DOHH2 (cell line): Measurements from ENCODE around the gene CFAP57.

Source experiments
- H3F3A ChIP-seq: fragments of 200-600 bp; sonication (generic), shearing (Covaris generic); 2 replicates; pipeline ENCODE4 v1.6.0; 2016; ENCODE audit warnings: antibody characterized with exemption, mild to moderate bottlenecking; ENCODE audit not compliant: control insufficient read depth, insufficient read depth
- H3K27ac ChIP-seq: fragments of 200-600 bp; sonication (generic); 2 replicates; pipeline ENCODE4 v1.5.1; 2014; ENCODE audit warnings: low read depth, mild to moderate bottlenecking, low read length, moderate library complexity
- H3K27me3 ChIP-seq: fragments of 200-600 bp; sonication (generic); 2 replicates; pipeline ENCODE4 v1.6.1; 2014; ENCODE audit warnings: mild to moderate bottlenecking, low read length, mixed read lengths; ENCODE audit not compliant: control insufficient read depth
- H3K36me3 ChIP-seq: fragments of 200-600 bp; sonication (generic); 2 replicates; pipeline ENCODE4 v1.6.1; 2014; ENCODE audit warnings: mild to moderate bottlenecking, low read length, moderate library complexity, mixed read lengths; ENCODE audit not compliant: control insufficient read depth
- H3K4me1 ChIP-seq: fragments of 200-600 bp; sonication (generic); 2 replicates; pipeline ENCODE4 v1.6.1; 2014; ENCODE audit warnings: mild to moderate bottlenecking, low read length, mixed read lengths; ENCODE audit not compliant: control insufficient read depth
- H3K4me2 ChIP-seq: fragments of 200-600 bp; sonication (generic); 2 replicates; pipeline ENCODE4 v1.6.0; 2014; ENCODE audit warnings: mild to moderate bottlenecking, low read length, moderate library complexity
- H3K4me3 ChIP-seq: fragments of 200-600 bp; sonication (generic); 2 replicates; pipeline ENCODE4 v1.5.1; 2014; ENCODE audit warnings: mild to moderate bottlenecking, low read length, mixed read lengths
- H3K79me2 ChIP-seq: fragments of 200-600 bp; sonication (generic); 2 replicates; pipeline ENCODE4 v1.6.1; 2014; ENCODE audit warnings: mild to moderate bottlenecking, low read length, mixed read lengths; ENCODE audit not compliant: control insufficient read depth
- H3K9me2 ChIP-seq: fragments of 200-600 bp; sonication (generic); replicated peaks from 2 replicates; pipeline ENCODE4 v1.6.1; 2014; ENCODE audit warnings: mild to moderate bottlenecking, low read length, mixed read lengths; ENCODE audit not compliant: control insufficient read depth
- H3K9me3 ChIP-seq: fragments of 200-600 bp; sonication (generic); 2 replicates; pipeline ENCODE4 v1.6.1; 2014; ENCODE audit warnings: antibody characterized with exemption, low read length, mixed read lengths; ENCODE audit not compliant: control insufficient read depth, insufficient read depth
- H4K20me1 ChIP-seq: fragments of 200-600 bp; sonication (generic); 2 replicates; pipeline ENCODE4 v1.6.0; 2014; ENCODE audit warnings: low read depth, mild to moderate bottlenecking, antibody characterized with exemption, low read length, moderate library complexity; ENCODE audit not compliant: control insufficient read depth, insufficient read depth
- EZH2phosphoT487 ChIP-seq: fragments of 200-600 bp; sonication (generic); IDR thresholded peaks from 2 replicates; pipeline ENCODE4 v1.6.1; 2017; ENCODE audit warnings: borderline replicate concordance, mild to moderate bottlenecking, antibody characterized with exemption, low read length, moderate library complexity, mixed read lengths
- TF ChIP-seq, protein P1 (sequence below): fragments of 200-600 bp; sonication (generic); IDR thresholded peaks from one replicate; pipeline ENCODE4 v1.5.1; 2014; ENCODE audit warnings: antibody characterized with exemption, mild to moderate bottlenecking, low read depth, low read length; ENCODE audit not compliant: poor library complexity, severe bottlenecking

The CFAP57 gene

DNA sequence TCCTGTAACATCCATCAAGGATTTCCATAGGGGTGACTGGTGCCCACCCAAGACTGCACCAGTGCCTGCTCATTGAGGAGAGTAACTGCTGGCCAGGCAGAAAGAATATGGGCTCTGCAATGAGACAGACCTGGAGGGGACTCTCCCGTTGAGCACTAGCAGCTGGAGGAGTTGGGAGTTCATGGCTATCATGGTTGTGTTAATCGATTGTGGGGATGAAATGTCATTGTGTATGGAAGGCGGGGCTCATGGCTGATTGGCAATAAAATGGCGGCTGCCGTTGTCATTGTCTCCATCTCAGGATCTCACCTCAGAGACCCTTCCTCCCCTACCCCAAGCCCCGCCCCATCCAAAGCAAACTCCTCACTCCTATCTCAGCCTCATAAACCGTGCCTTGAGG lies 101.6 kb downstream of the CFAP57 start:
- H3K9me3 ChIP-seq: no peaks in the 10 kb centered on the region
- H3K4me1 ChIP-seq: peaks cover 7% of the 10 kb centered on the region
- H3K27me3 ChIP-seq: no peaks in the 10 kb centered on the region
- H3K4me3 ChIP-seq: no peak overlapping the region
- no peaks in the 10 kb centered on the region for H3F3A ChIP-seq
- H3K36me3 ChIP-seq: no peaks in the 10 kb centered on the region
- no peaks in the 10 kb centered on the region for H4K20me1 ChIP-seq
- H3K79me2 ChIP-seq: no peaks in the 10 kb centered on the region
- no peak overlapping the region for H3K4me2 ChIP-seq
- H3K27ac ChIP-seq: no peak overlapping the region
- TF ChIP-seq, protein P1, sequence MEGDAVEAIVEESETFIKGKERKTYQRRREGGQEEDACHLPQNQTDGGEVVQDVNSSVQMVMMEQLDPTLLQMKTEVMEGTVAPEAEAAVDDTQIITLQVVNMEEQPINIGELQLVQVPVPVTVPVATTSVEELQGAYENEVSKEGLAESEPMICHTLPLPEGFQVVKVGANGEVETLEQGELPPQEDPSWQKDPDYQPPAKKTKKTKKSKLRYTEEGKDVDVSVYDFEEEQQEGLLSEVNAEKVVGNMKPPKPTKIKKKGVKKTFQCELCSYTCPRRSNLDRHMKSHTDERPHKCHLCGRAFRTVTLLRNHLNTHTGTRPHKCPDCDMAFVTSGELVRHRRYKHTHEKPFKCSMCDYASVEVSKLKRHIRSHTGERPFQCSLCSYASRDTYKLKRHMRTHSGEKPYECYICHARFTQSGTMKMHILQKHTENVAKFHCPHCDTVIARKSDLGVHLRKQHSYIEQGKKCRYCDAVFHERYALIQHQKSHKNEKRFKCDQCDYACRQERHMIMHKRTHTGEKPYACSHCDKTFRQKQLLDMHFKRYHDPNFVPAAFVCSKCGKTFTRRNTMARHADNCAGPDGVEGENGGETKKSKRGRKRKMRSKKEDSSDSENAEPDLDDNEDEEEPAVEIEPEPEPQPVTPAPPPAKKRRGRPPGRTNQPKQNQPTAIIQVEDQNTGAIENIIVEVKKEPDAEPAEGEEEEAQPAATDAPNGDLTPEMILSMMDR: no peak
- H3K9me2 ChIP-seq: no peaks in the 10 kb centered on the region

DNA sequence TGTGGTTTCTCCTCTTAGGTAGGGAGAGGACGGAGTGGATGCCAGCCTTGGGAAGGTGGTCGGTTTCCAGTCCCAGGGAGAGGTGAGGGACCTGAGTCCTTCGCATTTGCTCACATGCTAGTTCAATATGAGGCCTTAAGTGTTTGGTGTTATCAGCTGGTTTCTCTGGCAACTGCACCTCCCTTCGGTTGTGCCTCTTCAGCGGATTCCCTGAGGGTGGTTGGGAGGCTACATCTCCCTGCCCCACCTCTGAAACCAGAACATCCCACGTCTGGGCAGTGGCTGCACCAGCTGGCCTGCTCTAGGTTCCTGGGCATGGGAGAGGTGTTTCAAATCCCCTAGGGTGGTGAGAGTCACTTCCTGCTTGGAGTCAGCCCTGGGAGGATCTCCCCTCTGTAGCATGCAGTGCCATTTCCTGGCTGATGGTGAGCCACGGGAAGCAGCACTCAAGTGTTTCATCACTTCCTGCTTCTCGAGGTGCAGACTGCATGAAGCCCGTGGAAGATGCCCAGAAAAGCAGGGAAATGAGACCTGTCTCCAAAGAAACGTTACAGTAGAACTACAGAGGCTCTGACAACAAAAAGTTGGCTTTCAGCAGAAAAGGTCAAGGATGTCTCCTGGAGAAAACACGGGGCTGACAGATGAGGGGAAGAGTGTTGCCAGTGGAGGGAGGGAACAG lies 102.1 kb downstream of the CFAP57 start:
- Histone ChIP-seq H3K4me2 (peak overlapping the region; percentile 26), H3K4me1 (peaks cover 7% of the 10 kb centered on the region), H3K79me2 (no peaks in the 10 kb centered on the region), H3K27me3 (no peaks in the 10 kb centered on the region), H3F3A (no peaks in the 10 kb centered on the region), H3K27ac (no peak overlapping the region), H3K9me2 (no peaks in the 10 kb centered on the region), H3K36me3 (no peaks in the 10 kb centered on the region), H4K20me1 (no peaks in the 10 kb centered on the region), H3K9me3 (no peaks in the 10 kb centered on the region), H3K4me3 (peak overlapping the region; percentile 13; the same call in 1 of the 2 replicates)
- no peak for TF ChIP-seq EZH2phosphoT487
- TF ChIP-seq, protein P1: no peak

DNA sequence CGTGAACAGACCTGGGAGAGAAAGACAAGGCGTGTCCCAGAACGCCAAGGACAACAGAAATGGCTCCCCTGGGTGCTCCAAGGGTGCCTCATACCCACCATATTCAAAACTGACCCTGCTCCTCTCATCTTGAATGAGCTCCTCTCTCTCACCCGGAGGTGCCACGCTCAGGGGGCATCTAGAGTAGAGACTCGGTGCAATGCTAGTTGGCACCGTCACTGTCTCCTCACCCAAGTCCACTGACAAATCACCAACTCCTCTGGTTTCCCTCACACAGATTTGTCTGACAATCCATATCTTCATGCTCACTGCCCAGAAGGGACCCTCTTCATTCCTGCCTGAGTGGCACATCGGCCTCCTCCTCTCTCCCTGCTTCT lies 102.7 kb downstream of the CFAP57 start:
- Histone ChIP-seq H4K20me1 (no peaks in the 10 kb centered on the region), H3K36me3 (no peaks in the 10 kb centered on the region), H3K27me3 (no peaks in the 10 kb centered on the region), H3K27ac (no peak overlapping the region), H3K4me3 (no peak overlapping the region), H3K4me2 (peak overlapping the region; percentile 26), H3K9me2 (no peaks in the 10 kb centered on the region), H3F3A (no peaks in the 10 kb centered on the region), H3K79me2 (no peaks in the 10 kb centered on the region), H3K9me3 (no peaks in the 10 kb centered on the region), H3K4me1 (peaks cover 7% of the 10 kb centered on the region)
- no peak for TF ChIP-seq EZH2phosphoT487
- TF ChIP-seq, protein P1: no peak
